GM19328 (cell line): ENCODE results near the gene ELL3.
"Not testable (repeated sequence)": the region's sequence is repeated elsewhere in the genome, so short reads cannot be mapped to it uniquely, and the experiment has no call there.

Experiments used
- ATAC-seq: cut with Tn5 transposase; IDR thresholded peaks from one replicate; pipeline ENCODE4 v1.9.1; 2021; ENCODE audit warnings: mild to moderate bottlenecking, moderate library complexity; ENCODE audit not compliant: unreplicated experiment

ELL3 gene

GRCh38 chr15:43776718-43777266, at the start of gene ELL3:
TSS of gene ELL3 (minus strand) at chr15:43776966. CDS start at chr15:43776901, 65 bp downstream.
- peak; percentile 40 for ATAC-seq

- ATAC-seq: no peak
Measured at GRCh38 chr15:43826029-43826507, 49.3 kb upstream of the ELL3 start.

GRCh38 chr15:43825305-43825704, 48.5 kb upstream of the ELL3 start:
- ATAC-seq: not testable (repeated sequence)

- peak; percentile 54 for ATAC-seq
Measured at GRCh38 chr15:43824302-43825246, 47.8 kb upstream of the ELL3 start, which contains the start of gene MFAP1. TSS of gene MFAP1 (minus strand) at chr15:43824690. CDS start at chr15:43824569, 121 bp downstream.

GRCh38 chr15:43821505-43821904, 44.7 kb upstream of the ELL3 start:
- no peak for ATAC-seq

GRCh38 chr15:43815064-43815463, 38.3 kb upstream of the ELL3 start:
- not testable (repeated sequence) for ATAC-seq

GRCh38 chr15:43808960-43809678, 32.4 kb upstream of the ELL3 start:
- peak; percentile 53 for ATAC-seq

- no peak for ATAC-seq
Measured at GRCh38 chr15:43808435-43808950, 31.7 kb upstream of the ELL3 start.

- ATAC-seq: not testable (repeated sequence)
Measured at GRCh38 chr15:43802676-43803075, 25.9 kb upstream of the ELL3 start.

GRCh38 chr15:43800286-43801141, 23.7 kb upstream of the ELL3 start, which contains the start of gene HYPK:
TSS of gene HYPK (plus strand) at chr15:43800599. CDS start at chr15:43800623, 24 bp downstream.
- peak; percentile 87 for ATAC-seq

- ATAC-seq: no peak
Measured at GRCh38 chr15:43799945-43800285, 23.1 kb upstream of the ELL3 start, which contains the start of gene SERINC4. TSS of gene SERINC4 (minus strand) at chr15:43800220. CDS start at chr15:43799986, 234 bp downstream.

- ATAC-seq: no peak
Measured at GRCh38 chr15:43799209-43799944, 22.6 kb upstream of the ELL3 start.

GRCh38 chr15:43796566-43796965, 19.8 kb upstream of the ELL3 start:
- ATAC-seq: no peak

- ATAC-seq: no peak
Measured at GRCh38 chr15:43795997-43796396, 19.2 kb upstream of the ELL3 start.

- no peak for ATAC-seq
Measured at GRCh38 chr15:43795197-43795596, 18.4 kb upstream of the ELL3 start.

GRCh38 chr15:43794269-43795037, 17.7 kb upstream of the ELL3 start:
- no peak for ATAC-seq

GRCh38 chr15:43793647-43794046, 16.9 kb upstream of the ELL3 start:
- no peak for ATAC-seq

GRCh38 chr15:43792761-43793476, 16.2 kb upstream of the ELL3 start:
- no peak for ATAC-seq
